ENCODE results near the gene STPG1.
"Not testable (repeated sequence)": the region's sequence is repeated elsewhere in the genome, so short reads cannot be mapped to it uniquely, and the experiment has no call there.

Gene STPG1

GRCh38 chr1:24413350-24414163, at the start of gene STPG1:
TSS of gene STPG1 (minus strand) at chr1:24413782. CDS start at chr1:24401388, 12,394 bp downstream.
- peak; percentile 57 to 58 for DNase-seq

GRCh38 chr1:24462128-24462527, 48.5 kb upstream of the STPG1 start:
- DNase-seq = not testable (repeated sequence)

- DNase-seq = no peak
Measured at GRCh38 chr1:24459551-24460266, 46.1 kb upstream of the STPG1 start.

GRCh38 chr1:24457866-24458265, 44.3 kb upstream of the STPG1 start:
- DNase-seq = no peak

- no peak for DNase-seq
Measured at GRCh38 chr1:24455272-24455671, 41.7 kb upstream of the STPG1 start.

GRCh38 chr1:24454673-24455072, 41.1 kb upstream of the STPG1 start:
- no peak for DNase-seq

- no peak for DNase-seq
Measured at GRCh38 chr1:24452922-24453485, 39.4 kb upstream of the STPG1 start.

- DNase-seq = no peak
Measured at GRCh38 chr1:24451746-24452145, 38.2 kb upstream of the STPG1 start.

- no peak for DNase-seq
Measured at GRCh38 chr1:24450857-24451397, 37.3 kb upstream of the STPG1 start.

- no peak for DNase-seq
Measured at GRCh38 chr1:24450316-24450715, 36.7 kb upstream of the STPG1 start.

GRCh38 chr1:24446446-24446845, 32.9 kb upstream of the STPG1 start:
- DNase-seq = not testable (repeated sequence)

GRCh38 chr1:24443241-24443656, 29.7 kb upstream of the STPG1 start:
- no peak for DNase-seq

GRCh38 chr1:24442764-24443163, 29.2 kb upstream of the STPG1 start:
- no peak for DNase-seq

- DNase-seq = no peak
Measured at GRCh38 chr1:24441996-24442668, 28.6 kb upstream of the STPG1 start.

GRCh38 chr1:24441480-24441879, 27.9 kb upstream of the STPG1 start:
- no peak for DNase-seq

- DNase-seq = no peak
Measured at GRCh38 chr1:24440436-24440835, 26.9 kb upstream of the STPG1 start.

- DNase-seq = no peak
Measured at GRCh38 chr1:24438423-24438901, 24.9 kb upstream of the STPG1 start.

- DNase-seq = no peak
Measured at GRCh38 chr1:24437631-24438396, 24.2 kb upstream of the STPG1 start.

GRCh38 chr1:24435782-24436365, 22.3 kb upstream of the STPG1 start:
- no peak for DNase-seq

GRCh38 chr1:24427545-24427862, 13.9 kb upstream of the STPG1 start:
- DNase-seq = no peak

- DNase-seq = no peak
Measured at GRCh38 chr1:24426744-24427544, 13.4 kb upstream of the STPG1 start.
